MCF 10A (cell line): Measurements from ENCODE around the gene ANGPT4. TPM values are rescaled to one million over a fixed set of nuclear protein-coding genes. Genes with fewer than 3 reads are reported as not detected.

Source experiments
- BruUV-seq: library from RNA; stranded (reverse); fragments of 400-500 nt; replicated peaks from 2 replicates; lab custom pipeline; 2021; lab: Mats Ljungman, UMichigan
- CTCF ChIA-PET: fragments of 300-600 bp; sonication (Branson Sonifier 250); formaldehyde crosslinking; extraction: SDS; loops from one replicate; lab custom pipeline; 2021; ENCODE audit warnings: antibody characterized with exemption, inconsistent platforms; lab: Yijun Ruan, JAX
- POLR2A ChIA-PET: fragments of 300-600, 350-650 bp; sonication (Branson Sonifier 250); formaldehyde crosslinking; extraction: SDS; loops from one replicate; lab custom pipeline; 2020; ENCODE audit warnings: antibody characterized with exemption, inconsistent platforms; lab: Yijun Ruan, JAX
- DNase-seq: peaks from one replicate; pipeline ENCODE4 v3.0.0-alpha.2; 2018; ENCODE audit not compliant: unreplicated experiment
- H3K27ac Mint-ChIP-seq: one replicate; pipeline ENCODE4 v1.8.0; 2022; ENCODE audit warnings: mild to moderate bottlenecking, low read depth, mixed read lengths; ENCODE audit not compliant: unreplicated experiment
- H3K27me3 Mint-ChIP-seq: one replicate; pipeline ENCODE4 v1.8.0; 2022; ENCODE audit warnings: mixed read lengths; ENCODE audit not compliant: insufficient read depth, unreplicated experiment
- H3K36me3 Mint-ChIP-seq: one replicate; pipeline ENCODE4 v1.8.0; 2022; ENCODE audit warnings: mild to moderate bottlenecking, moderate library complexity, mixed read lengths; ENCODE audit not compliant: insufficient read depth, unreplicated experiment
- H3K4me1 Mint-ChIP-seq: one replicate; pipeline ENCODE4 v1.8.0; 2022; ENCODE audit warnings: mixed read lengths; ENCODE audit not compliant: insufficient read depth, unreplicated experiment
- H3K4me3 Mint-ChIP-seq: one replicate; pipeline ENCODE4 v1.8.0; 2022; ENCODE audit warnings: mild to moderate bottlenecking, moderate library complexity, mixed read lengths; ENCODE audit not compliant: unreplicated experiment
- H3K9me3 Mint-ChIP-seq: one replicate; pipeline ENCODE4 v1.8.0; 2022; ENCODE audit warnings: mixed read lengths; ENCODE audit not compliant: unreplicated experiment
- CTCF ChIP-seq: fragments of 200-600 bp; IDR thresholded peaks from one replicate; pipeline ENCODE4 v1.8.0; 2022; ENCODE audit warnings: antibody characterized with exemption, mild to moderate bottlenecking; ENCODE audit not compliant: unreplicated experiment
- intact Hi-C: fragments of 100-400 bp; cut with micrococcal nuclease; formaldehyde crosslinking; loops from 2 replicates; pipeline ENCODE4 v1.14.1; 2022
- total RNA-seq: library from RNA; stranded (reverse); gene quantifications from 2 replicates; pipeline ENCODE4 v1.2.3, GENCODE V29; 2022

ANGPT4 gene
- total RNA-seq, 1 experiment from 2014 or later = not detected

- peaks cover 5% of the 10 kb centered on the region for H3K4me1 Mint-ChIP-seq
- TF ChIP-seq CTCF = no peak
- H3K27ac Mint-ChIP-seq = no peak overlapping the region
- DNase-seq = no peak
- intact Hi-C loops = no loop called here
- H3K27me3 Mint-ChIP-seq = peaks cover 34% of the 10 kb centered on the region
- no TSS peak for BruUV-seq
- H3K4me3 Mint-ChIP-seq = no peak overlapping the region
- ChIA-PET CTCF (interaction anchor here (1.3 to 2.1 kb wide), 2 partner anchors 43 to 95 kb away, joined by 4 to 5 read pairs; no protein-coding TSS in a partner anchor), POLR2A (no interaction called here)
- H3K36me3 Mint-ChIP-seq = no peaks in the 10 kb centered on the region
- H3K9me3 Mint-ChIP-seq = no peaks in the 10 kb centered on the region
Measured at GRCh38 chr20:913306-913849, 2.8 kb downstream of the ANGPT4 start.

GRCh38 chr20:911882-912600, 4.1 kb downstream of the ANGPT4 start:
- DNase-seq = no peak
- intact Hi-C loops = no loop called here

GRCh38 chr20:910870-911770, 5.0 kb downstream of the ANGPT4 start:
- DNase-seq = no peak
- H3K27ac Mint-ChIP-seq = no peak overlapping the region
- no peaks in the 10 kb centered on the region for H3K9me3 Mint-ChIP-seq
- CTCF ChIA-PET = interaction anchor here (0.6 to 1.0 kb wide), 3 partner anchors 19 to 45 kb away, joined by 3 to 5 read pairs (median 3); no protein-coding TSS in a partner anchor
- no peak for TF ChIP-seq CTCF
- POLR2A ChIA-PET = no interaction called here
- BruUV-seq = no TSS peak
- H3K36me3 Mint-ChIP-seq = no peaks in the 10 kb centered on the region
- intact Hi-C loops = no loop called here
- peaks cover 5% of the 10 kb centered on the region for H3K4me1 Mint-ChIP-seq
- H3K4me3 Mint-ChIP-seq = no peak overlapping the region
- peaks cover 27% of the 10 kb centered on the region for H3K27me3 Mint-ChIP-seq

More at GRCh38 chr20:911882-912600, 4.1 kb downstream of the ANGPT4 start:
- ChIA-PET POLR2A (no interaction called here), CTCF (interaction anchor here (0.6 to 2.1 kb wide), 6 partner anchors 11 to 112 kb away, joined by 3 to 5 read pairs (median 4); no protein-coding TSS in a partner anchor)
- Mint-ChIP-seq H3K36me3 (no peaks in the 10 kb centered on the region), H3K4me3 (no peak overlapping the region), H3K4me1 (peaks cover 5% of the 10 kb centered on the region), H3K9me3 (no peaks in the 10 kb centered on the region), H3K27ac (no peak overlapping the region), H3K27me3 (peaks cover 34% of the 10 kb centered on the region)
- no peak for TF ChIP-seq CTCF
- no TSS peak for BruUV-seq
